H1 (cell line): Measurements from ENCODE around the gene CLEC2A. TPM values are rescaled to one million over a fixed set of nuclear protein-coding genes. Genes with fewer than 3 reads are reported as not detected.

Source experiments
- CTCF ChIA-PET: fragments of 300-600 bp; sonication (Branson Sonifier 250); formaldehyde crosslinking; loops from one replicate; lab custom pipeline; 2021; ENCODE audit not compliant: partially characterized antibody; lab: Charles Lee
- POLR2A ChIA-PET: fragments of 300-600 bp; sonication (Branson Sonifier 250); formaldehyde crosslinking; loops from one replicate; lab custom pipeline; 2021; ENCODE audit warnings: inconsistent platforms; ENCODE audit not compliant: partially characterized antibody; lab: Charles Lee
- DNase-seq, 2 experiments: peaks; one replicate each; pipeline versions ENCODE4 v3.0.0 to v3.0.0-alpha.2; 2010 to 2022; ENCODE audit warnings: low spot score in 2 of 2, low read depth in 1 of 2, mixed read lengths in 1 of 2
- FAIRE-seq: peaks from 2 replicates; lab custom pipeline; 2011; peaks lifted over from hg19 to GRCh38; lab: Jason Lieb, UNC
- H2AFZ ChIP-seq: 2 replicates; pipeline ENCODE4 v1.8.1; 2012; ENCODE audit warnings: low read length, inconsistent platforms
- H2AK5ac ChIP-seq: 2 replicates; pipeline ENCODE4 v1.6.1; 2013; ENCODE audit warnings: low read depth, low read length
- H2BK120ac ChIP-seq: replicated peaks from 2 replicates; pipeline ENCODE3; 2013; ENCODE audit warnings: low read depth, low read length, inconsistent platforms
- H2BK12ac ChIP-seq: 2 replicates; pipeline ENCODE4 v1.6.1; 2013; ENCODE audit warnings: low read depth, low read length
- H2BK15ac ChIP-seq: 2 replicates; pipeline ENCODE4 v1.6.1; 2013; ENCODE audit warnings: low read length
- H2BK20ac ChIP-seq: 2 replicates; pipeline ENCODE4 v1.6.1; 2013; ENCODE audit warnings: low read length
- H2BK5ac ChIP-seq: 2 replicates; pipeline ENCODE4 v1.6.1; 2013; ENCODE audit warnings: low read depth, low read length
- H3K14ac ChIP-seq: 2 replicates; pipeline ENCODE4 v1.6.1; 2013; ENCODE audit warnings: inconsistent platforms; ENCODE audit not compliant: insufficient read length
- H3K18ac ChIP-seq: 2 replicates; pipeline ENCODE4 v1.6.1; 2013; ENCODE audit warnings: low read length; ENCODE audit errors: extremely low read depth
- H3K23ac ChIP-seq: 2 replicates; pipeline ENCODE4 v1.6.1; 2013; ENCODE audit warnings: inconsistent platforms; ENCODE audit not compliant: insufficient read length
- H3K23me2 ChIP-seq: 2 replicates; pipeline ENCODE4 v1.6.1; 2013; ENCODE audit warnings: low read depth, low read length
- H3K27ac ChIP-seq: 2 replicates; pipeline ENCODE4 v1.6.1; 2011; ENCODE audit warnings: low read depth, low read length, inconsistent platforms
- H3K27me3 ChIP-seq, 4 experiments: replicated peaks in 1 of 4; 1 replicate in 1 of 4; 2 replicates in 3 of 4; pipeline versions ENCODE4 v1.6.1 to v1.8.1; 2011 to 2013; ENCODE audit warnings: low read length in 3 of 4, mild to moderate bottlenecking in 3 of 4, inconsistent platforms in 2 of 4, mixed read lengths in 2 of 4, moderate library complexity in 1 of 4; ENCODE audit not compliant: control insufficient read depth in 3 of 4, insufficient read depth in 3 of 4; ENCODE audit errors: extremely low read depth in 1 of 4
- H3K36me3 ChIP-seq, 4 experiments: 2 replicates each; pipeline versions ENCODE4 v1.6.1 to v1.8.1; 2011 to 2013; ENCODE audit warnings: mild to moderate bottlenecking in 4 of 4, low read length in 3 of 4, moderate library complexity in 2 of 4, control low read depth in 1 of 4, inconsistent platforms in 1 of 4; ENCODE audit not compliant: insufficient read depth in 4 of 4, control insufficient read depth in 2 of 4
- H3K4ac ChIP-seq: replicated peaks from 2 replicates; pipeline ENCODE3; 2013; ENCODE audit warnings: low read length, low read depth, mixed read lengths, inconsistent platforms; ENCODE audit not compliant: insufficient read length
- H3K4me1 ChIP-seq, 4 experiments: replicated peaks in 1 of 4; 1 replicate in 1 of 4; 2 replicates in 3 of 4; pipeline versions ENCODE4 v1.6.1 to v1.8.1; 2011 to 2013; ENCODE audit warnings: low read length in 3 of 4, inconsistent platforms in 2 of 4, mixed read lengths in 1 of 4; ENCODE audit not compliant: insufficient read depth in 4 of 4, control insufficient read depth in 3 of 4
- H3K4me2 ChIP-seq, 2 experiments: 2 replicates each; pipeline versions ENCODE4 v1.6.1 to v1.8.1; 2011 to 2013; ENCODE audit warnings: low read depth in 2 of 2, low read length in 2 of 2, control low read depth in 1 of 2, inconsistent platforms in 1 of 2, mild to moderate bottlenecking in 1 of 2; ENCODE audit not compliant: insufficient read depth in 1 of 2
- H3K4me3 ChIP-seq, 4 experiments: fragments of 200-600, 300-600 bp in 1 of 4; sonication (generic), shearing (Covaris generic), sonication (Bioruptor Twin) in 1 of 4; 2 replicates each; pipeline versions ENCODE4 v1.5.1 to v1.8.1; 2011 to 2016; ENCODE audit warnings: low read length in 4 of 4, low read depth in 3 of 4, control low read depth in 2 of 4, inconsistent platforms in 2 of 4, mild to moderate bottlenecking in 2 of 4, mixed read lengths in 1 of 4, moderate library complexity in 1 of 4; ENCODE audit not compliant: insufficient read depth in 2 of 4; ENCODE audit errors: extremely low read depth in 1 of 4
- H3K56ac ChIP-seq: replicated peaks from 2 replicates; pipeline ENCODE3; 2013; ENCODE audit warnings: low read depth, mild to moderate bottlenecking, mixed read lengths, low read length, inconsistent platforms; ENCODE audit not compliant: insufficient read length
- H3K79me1 ChIP-seq: 2 replicates; pipeline ENCODE4 v1.6.1; 2013; ENCODE audit warnings: low read depth, low read length, control low read depth
- H3K79me2 ChIP-seq, 2 experiments: 2 replicates each; pipeline versions ENCODE4 v1.6.1 to v1.8.1; 2012 to 2013; ENCODE audit warnings: low read length in 2 of 2, mild to moderate bottlenecking in 2 of 2, inconsistent platforms in 1 of 2; ENCODE audit not compliant: insufficient read depth in 2 of 2, control insufficient read depth in 1 of 2
- H3K9ac ChIP-seq, 4 experiments: replicated peaks in 1 of 4; 1 replicate in 1 of 4; 2 replicates in 3 of 4; pipeline versions ENCODE4 v1.6.1 to v1.8.1; 2011 to 2013; ENCODE audit warnings: low read depth in 3 of 4, low read length in 3 of 4, control low read depth in 2 of 4, mild to moderate bottlenecking in 2 of 4, moderate library complexity in 2 of 4, inconsistent platforms in 1 of 4; ENCODE audit errors: extremely low read depth in 1 of 4
- H3K9me3 ChIP-seq, 2 experiments: 2 replicates each; pipeline versions ENCODE4 v1.6.1 to v1.8.1; 2012 to 2013; ENCODE audit warnings: mild to moderate bottlenecking in 2 of 2, moderate library complexity in 2 of 2, control low read depth in 1 of 2, inconsistent platforms in 1 of 2, low read depth in 1 of 2, low read length in 1 of 2, mixed read lengths in 1 of 2; ENCODE audit not compliant: insufficient read depth in 2 of 2
- H4K20me1 ChIP-seq, 2 experiments: replicated peaks in 1 of 2; 2 replicates each; pipeline versions ENCODE3 to v1.8.1; 2011 to 2013; ENCODE audit warnings: inconsistent platforms in 2 of 2, low read length in 2 of 2, mild to moderate bottlenecking in 1 of 2; ENCODE audit not compliant: insufficient read depth in 2 of 2, control insufficient read depth in 1 of 2
- H4K5ac ChIP-seq: 2 replicates; pipeline ENCODE4 v1.6.1; 2013; ENCODE audit warnings: low read length, low read depth, mixed read lengths, inconsistent platforms; ENCODE audit not compliant: insufficient read length
- H4K8ac ChIP-seq: 2 replicates; pipeline ENCODE4 v1.8.0; 2013; ENCODE audit warnings: mild to moderate bottlenecking, moderate library complexity, low read length, inconsistent platforms; ENCODE audit not compliant: insufficient read depth; ENCODE audit errors: extremely low read depth
- H4K91ac ChIP-seq: replicated peaks from 2 replicates; pipeline ENCODE3; 2013; ENCODE audit warnings: low read length, mixed read lengths, inconsistent platforms; ENCODE audit not compliant: insufficient read length
- CREB1 ChIP-seq: IDR thresholded peaks from 2 replicates; pipeline ENCODE4 v1.6.1; 2012; ENCODE audit warnings: inconsistent platforms
- EGR1 ChIP-seq: IDR thresholded peaks from 2 replicates; pipeline ENCODE4 v1.6.1; 2011; ENCODE audit warnings: low read depth, low read length, borderline replicate concordance
- EP300 ChIP-seq, 2 experiments: IDR thresholded peaks; 1 replicate in 1 of 2; 2 replicates in 1 of 2; pipeline ENCODE4 v1.6.1; 2011 to 2012; ENCODE audit warnings: low read depth in 2 of 2, low read length in 2 of 2, mild to moderate bottlenecking in 2 of 2, borderline replicate concordance in 1 of 2, inconsistent platforms in 1 of 2, moderate library complexity in 1 of 2
- GABPA ChIP-seq: IDR thresholded peaks from 2 replicates; pipeline ENCODE4 v1.6.1; 2011; ENCODE audit warnings: mild to moderate bottlenecking, low read length, moderate library complexity, borderline replicate concordance; ENCODE audit not compliant: insufficient read depth
- KDM4A ChIP-seq: IDR thresholded peaks from one replicate; pipeline ENCODE4 v1.7.1; 2012; ENCODE audit warnings: low read depth, mild to moderate bottlenecking, moderate library complexity, low read length, inconsistent platforms; ENCODE audit not compliant: severe bottlenecking
- POLR2AphosphoS5 ChIP-seq: IDR thresholded peaks from 2 replicates; pipeline ENCODE4 v1.6.1; 2011; ENCODE audit warnings: low read depth, low read length
- SAP30 ChIP-seq: fragments of 300-600 bp; sonication (generic); IDR thresholded peaks from 2 replicates; pipeline ENCODE4 v1.7.1; 2012; ENCODE audit warnings: low read length, moderate library complexity, mild to moderate bottlenecking, inconsistent platforms; ENCODE audit not compliant: insufficient read depth, insufficient replicate concordance
- SP1 ChIP-seq: IDR thresholded peaks from 2 replicates; pipeline ENCODE4 v1.6.1; 2011; ENCODE audit warnings: low read depth, low read length
- SUZ12 ChIP-seq: fragments of 200-600 bp; sonication (generic); IDR thresholded peaks from 2 replicates; pipeline ENCODE4 v1.6.1; 2012; ENCODE audit warnings: mild to moderate bottlenecking, inconsistent platforms, low read length, moderate library complexity, mixed read lengths
- TAF1 ChIP-seq: IDR thresholded peaks from 2 replicates; pipeline ENCODE4 v1.6.1; 2011; ENCODE audit warnings: mild to moderate bottlenecking, low read depth, low read length
- WGBS, 2 experiments: shearing (Covaris generic) in 1 of 2; methylation state at CpG; one replicate each; pipeline versions ENCODE4 v1.1.6 to v1.1.7; 2013 to 2015; ENCODE audit warnings: low lambda C conversion rate in 2 of 2, mixed read lengths in 2 of 2, inconsistent platforms in 1 of 2, low coverage in 1 of 2, missing lambda C conversion rate in 1 of 2; ENCODE audit not compliant: insufficient replicate concordance in 2 of 2, insufficient coverage in 1 of 2, insufficient read length in 1 of 2; ENCODE audit errors: extremely low coverage in 1 of 2, missing lambda C conversion rate in 1 of 2; 5-methylcytosine and 5-hydroxymethylcytosine counted together
- polyA plus RNA-seq, 7 experiments: library from polyadenylated mRNA; depleted of rRNA in 3 of 7; stranded (reverse) in 5 of 7; unstranded in 2 of 7; fragments of >200 nt in 5 of 7; fragments of 200-250 nt in 2 of 7; gene quantifications; 1 replicate in 5 of 7; 2 replicates in 1 of 7; 4 replicates in 1 of 7; pipeline versions ENCODE4 v1.2.1 to v1.2.3, GENCODE V29; 2011 to 2013; ENCODE audit warnings: missing spikeins in 2 of 7, mixed read lengths in 2 of 7
- total RNA-seq: library from RNA; stranded (reverse); fragmentation: NEBNext Ultra II Directional; extraction: Animal tissue kit (Norgen Biotek cat#: 25700); gene quantifications from 2 replicates; pipeline ENCODE4 v1.2.1, GENCODE V29; 2021
- TF ChIP-seq, protein P1 (sequence below), 3 experiments: IDR thresholded peaks; 1 replicate in 2 of 3; 2 replicates in 1 of 3; pipeline versions ENCODE4 v1.5.1 to v1.6.1; 2011; ENCODE audit warnings: low read length in 3 of 3, mild to moderate bottlenecking in 3 of 3, inconsistent platforms in 2 of 3, low read depth in 1 of 3, moderate library complexity in 1 of 3; ENCODE audit not compliant: insufficient read depth in 1 of 3; ENCODE audit errors: control extremely low read depth in 1 of 3

The CLEC2A gene
- total and polyA plus RNA-seq, 2 of the 8 experiments (the other 6 are each of a cell fraction or from before 2014, with no cell fraction given), result 0.63 to 3.7 TPM

- no peak for DNase-seq
- H2BK20ac ChIP-seq, result no peak overlapping the region; the same call in 1 of the 2 replicates
- CTCF ChIA-PET, result interaction anchor here (0.7 to 5.5 kb wide), 8 partner anchors 22 to 159 kb away, joined by 3 to 26 read pairs (median 3); partner anchors contain the start of gene CLEC12B
- no peak for TF ChIP-seq GABPA
- TF ChIP-seq POLR2AphosphoS5, result peak; percentile 51; the same call in 1 of the 2 replicates
- TF ChIP-seq KDM4A, result no peak
- TF ChIP-seq TAF1, result no peak
- no peak for TF ChIP-seq EP300 (IDR thresholded peaks at IDR 0.05; ENCODE audit: borderline replicate concordance in 1 of 2, low read depth in 2 of 2, low read length in 2 of 2)
- no peak for TF ChIP-seq SP1
- TF ChIP-seq, protein P1, sequence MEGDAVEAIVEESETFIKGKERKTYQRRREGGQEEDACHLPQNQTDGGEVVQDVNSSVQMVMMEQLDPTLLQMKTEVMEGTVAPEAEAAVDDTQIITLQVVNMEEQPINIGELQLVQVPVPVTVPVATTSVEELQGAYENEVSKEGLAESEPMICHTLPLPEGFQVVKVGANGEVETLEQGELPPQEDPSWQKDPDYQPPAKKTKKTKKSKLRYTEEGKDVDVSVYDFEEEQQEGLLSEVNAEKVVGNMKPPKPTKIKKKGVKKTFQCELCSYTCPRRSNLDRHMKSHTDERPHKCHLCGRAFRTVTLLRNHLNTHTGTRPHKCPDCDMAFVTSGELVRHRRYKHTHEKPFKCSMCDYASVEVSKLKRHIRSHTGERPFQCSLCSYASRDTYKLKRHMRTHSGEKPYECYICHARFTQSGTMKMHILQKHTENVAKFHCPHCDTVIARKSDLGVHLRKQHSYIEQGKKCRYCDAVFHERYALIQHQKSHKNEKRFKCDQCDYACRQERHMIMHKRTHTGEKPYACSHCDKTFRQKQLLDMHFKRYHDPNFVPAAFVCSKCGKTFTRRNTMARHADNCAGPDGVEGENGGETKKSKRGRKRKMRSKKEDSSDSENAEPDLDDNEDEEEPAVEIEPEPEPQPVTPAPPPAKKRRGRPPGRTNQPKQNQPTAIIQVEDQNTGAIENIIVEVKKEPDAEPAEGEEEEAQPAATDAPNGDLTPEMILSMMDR (IDR thresholded peaks at IDR 0.05; ENCODE audit: control extremely low read depth in 1 of 3, insufficient read depth in 1 of 3, low read depth in 1 of 3, low read length in 3 of 3), result no peak
- no peak for TF ChIP-seq EGR1
- TF ChIP-seq CREB1, result no peak
- no peak for TF ChIP-seq SAP30
- TF ChIP-seq SUZ12, result no peak
These were observed 25.3 kb downstream of the CLEC2A start for GRCh38 chr12:9906873-9907272.

More at GRCh38 chr12:9906873-9907272, 25.3 kb downstream of the CLEC2A start:
- H3K79me2 ChIP-seq, result peaks cover 0 to 85% of the 10 kb centered on the region in 2 experiments; a peak in 2 of 4 replicates
- H4K91ac ChIP-seq, result no peak overlapping the region
- H3K18ac ChIP-seq, result no peak overlapping the region
- H2AK5ac ChIP-seq, result no peak overlapping the region
- no peak overlapping the region for H3K23ac ChIP-seq
- no peaks in the 10 kb centered on the region for H3K79me1 ChIP-seq
- no peak overlapping the region for H3K4ac ChIP-seq
- H3K36me3 ChIP-seq, result peaks cover 3 to 55% (median 14%) of the 10 kb centered on the region in 4 experiments; a peak in 6 of 8 replicates
- no peak overlapping the region for H2BK15ac ChIP-seq
- H4K5ac ChIP-seq, result no peak overlapping the region
- no peak overlapping the region for H3K56ac ChIP-seq
- H4K20me1 ChIP-seq, result peaks cover 0 to 4% of the 10 kb centered on the region in 2 experiments
- FAIRE-seq, result peak; percentile 45
- H4K8ac ChIP-seq, result no peak overlapping the region
- no peaks in the 10 kb centered on the region; the same call in 1 of the 2 replicates for H3K23me2 ChIP-seq
- no peak overlapping the region for H3K14ac ChIP-seq
- no peak overlapping the region for H2BK120ac ChIP-seq
- no peaks in the 10 kb centered on the region for H3K9me3 ChIP-seq
- peak overlapping the region; percentile 54 to 62; a peak in 2 of 4 replicates for H3K4me2 ChIP-seq
- H2AFZ ChIP-seq, result no peak overlapping the region
- no peaks in the 10 kb centered on the region for H3K27me3 ChIP-seq
- no peak overlapping the region for H3K9ac ChIP-seq
- WGBS, 2 experiments, result 92% methylated on average over 2 of the region's 2 CpGs; no CpG with 5 or more reads in 1 of the 2 experiments
- peak overlapping the region in 1 of 4 experiments; percentile 71; a peak in 3 of 8 replicates for H3K4me3 ChIP-seq
- H3K4me1 ChIP-seq, result peaks cover 0 to 9% (median 6%) of the 10 kb centered on the region in 4 experiments; a peak in 3 of 7 replicates
- POLR2A ChIA-PET, result interaction anchor here (0.6 to 7.8 kb wide), 5 partner anchors 9 to 156 kb away, joined by 3 to 121 read pairs (median 7); no protein-coding TSS in a partner anchor
- no peak overlapping the region for H2BK12ac ChIP-seq
- H2BK5ac ChIP-seq, result no peak overlapping the region
- no peak overlapping the region for H3K27ac ChIP-seq
